Cerebellar nuclear complex (tissue), 1 donor: ENCODE results near the gene MOBP.
"Not testable (repeated sequence)": the region's sequence is repeated elsewhere in the genome, so short reads cannot be mapped to it uniquely, and the experiment has no call there.

Experiments used
- DNase-seq, 2 experiments: peaks; one replicate each; lab custom pipeline; 2025; lab: John Stamatoyannopoulos, UW

MOBP gene, protein sequence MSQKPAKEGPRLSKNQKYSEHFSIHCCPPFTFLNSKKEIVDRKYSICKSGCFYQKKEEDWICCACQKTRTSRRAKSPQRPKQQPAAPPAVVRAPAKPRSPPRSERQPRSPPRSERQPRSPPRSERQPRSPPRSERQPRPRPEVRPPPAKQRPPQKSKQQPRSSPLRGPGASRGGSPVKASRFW

GRCh38 chr3:39467394-39468107 is at the start of gene MOBP:
Gene MOBP, plus strand, starts transcription at chr3:39467680. Its CDS starts 34,390 bp downstream, at chr3:39502070.
- DNase-seq, result no peak

DNA sequence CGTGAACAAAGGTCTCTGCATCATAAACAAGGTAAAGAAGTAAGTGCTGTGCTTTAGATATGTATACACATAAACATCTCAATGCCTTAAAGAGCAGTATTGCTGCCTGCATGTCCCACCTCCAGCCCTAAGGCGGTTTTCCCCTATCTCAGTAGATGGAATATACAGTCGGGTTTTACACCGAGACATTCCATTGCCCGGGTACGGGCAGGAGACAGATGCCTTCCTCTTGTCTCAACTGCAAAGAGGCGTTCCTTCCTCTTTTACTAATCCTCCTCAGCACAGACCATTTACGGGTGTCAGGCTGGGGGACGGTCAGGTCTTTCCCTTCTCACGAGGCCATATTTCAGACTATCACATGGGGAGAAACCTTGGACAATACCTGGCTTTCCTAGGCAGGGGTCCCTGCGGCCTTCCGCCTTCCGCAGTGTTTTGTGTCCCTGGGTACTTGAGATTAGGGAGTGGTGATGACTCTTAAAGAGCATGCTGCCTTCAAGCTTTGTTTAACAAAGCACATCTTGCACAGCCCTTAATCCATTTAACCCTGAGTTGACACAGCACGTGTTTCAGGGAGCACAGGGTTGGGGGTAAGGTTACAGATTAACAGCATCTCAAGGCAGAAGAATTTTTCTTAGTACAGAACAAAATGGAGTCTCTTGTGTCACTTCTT is 48.8 kb upstream of the MOBP start:
- DNase-seq, result not testable (repeated sequence)

DNA sequence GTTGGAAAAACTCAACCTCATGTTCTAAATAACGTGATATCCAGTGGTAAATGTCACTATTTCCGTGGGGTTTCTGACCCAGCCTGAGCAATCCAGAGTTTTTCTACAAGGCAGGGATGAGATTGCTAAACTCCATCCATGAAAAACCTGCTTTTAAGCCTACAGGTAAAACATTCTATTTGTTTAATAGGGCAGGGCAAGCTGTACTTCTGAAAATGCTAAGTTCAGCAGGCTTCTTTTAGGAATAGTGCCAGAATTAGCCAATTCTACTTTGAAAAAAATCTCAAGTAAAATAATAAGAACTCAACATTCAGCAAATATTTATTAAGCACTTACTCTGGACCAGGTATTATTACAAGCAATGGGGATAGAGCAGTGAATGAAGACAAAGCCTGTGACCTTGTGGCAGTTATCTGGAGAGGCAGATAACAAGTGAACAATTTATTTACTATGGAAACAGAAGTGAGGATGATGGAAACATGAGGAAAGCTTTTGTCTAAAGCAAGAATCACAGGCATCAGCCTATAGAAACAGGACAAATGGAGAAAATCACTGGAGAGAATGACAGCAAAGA is 47.7 kb upstream of the MOBP start:
- no peak for DNase-seq

- no peak for DNase-seq
Observed at GRCh38 chr3:39420543-39420942, 46.9 kb upstream of the MOBP start.

- no peak for DNase-seq
Observed at GRCh38 chr3:39423436-39423970, 44.0 kb upstream of the MOBP start.

DNA sequence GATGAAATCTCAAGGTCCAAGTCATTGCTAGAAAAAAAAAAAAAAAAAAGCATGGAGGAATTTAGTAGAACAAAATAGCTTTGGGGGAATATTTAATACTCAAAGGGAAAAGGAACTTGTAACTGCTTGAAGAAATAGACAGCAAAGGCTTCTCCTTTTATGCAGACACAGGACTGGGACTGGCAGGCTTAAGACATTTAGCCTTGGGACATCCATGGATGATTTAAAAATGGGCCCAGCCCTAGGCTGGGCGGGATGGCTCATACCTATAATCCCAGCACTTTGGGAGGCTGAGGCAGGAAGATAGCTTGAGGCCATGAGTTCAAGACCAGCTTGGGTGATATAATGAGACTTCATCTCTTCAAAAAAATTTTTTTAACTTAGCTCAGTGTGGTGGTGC is 41.2 kb upstream of the MOBP start:
- no peak for DNase-seq

GRCh38 chr3:39427506-39427905 is 40.0 kb upstream of the MOBP start:
- no peak for DNase-seq

- DNase-seq, result no peak
Observed at GRCh38 chr3:39428745-39429201, 38.7 kb upstream of the MOBP start.

GRCh38 chr3:39429466-39429865 is 38.0 kb upstream of the MOBP start:
- no peak for DNase-seq

- DNase-seq, result no peak
Observed at GRCh38 chr3:39432342-39432741, 35.1 kb upstream of the MOBP start.

- DNase-seq, result no peak
Observed at GRCh38 chr3:39433642-39434041, 33.8 kb upstream of the MOBP start.

DNA sequence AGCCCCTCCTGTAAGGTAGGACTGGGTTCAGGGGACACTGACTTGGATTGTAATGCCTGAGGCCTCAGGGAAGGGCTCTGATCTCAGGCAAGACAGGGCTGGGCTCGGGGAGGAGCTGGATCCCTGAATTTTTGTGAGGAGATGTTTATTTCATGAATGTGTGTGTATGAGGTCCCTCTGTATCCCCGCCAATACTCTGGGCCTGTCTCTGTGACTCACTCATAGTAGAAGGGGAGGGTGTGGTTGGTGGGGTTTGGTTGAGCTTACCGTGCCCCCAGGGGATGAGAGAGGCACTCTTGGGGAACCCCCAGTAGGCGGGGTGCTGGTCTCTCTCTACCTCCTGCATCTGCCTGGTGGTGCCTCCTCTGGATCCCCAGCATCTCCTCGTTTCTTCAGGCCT is 32.9 kb upstream of the MOBP start:
- no peak for DNase-seq

DNA sequence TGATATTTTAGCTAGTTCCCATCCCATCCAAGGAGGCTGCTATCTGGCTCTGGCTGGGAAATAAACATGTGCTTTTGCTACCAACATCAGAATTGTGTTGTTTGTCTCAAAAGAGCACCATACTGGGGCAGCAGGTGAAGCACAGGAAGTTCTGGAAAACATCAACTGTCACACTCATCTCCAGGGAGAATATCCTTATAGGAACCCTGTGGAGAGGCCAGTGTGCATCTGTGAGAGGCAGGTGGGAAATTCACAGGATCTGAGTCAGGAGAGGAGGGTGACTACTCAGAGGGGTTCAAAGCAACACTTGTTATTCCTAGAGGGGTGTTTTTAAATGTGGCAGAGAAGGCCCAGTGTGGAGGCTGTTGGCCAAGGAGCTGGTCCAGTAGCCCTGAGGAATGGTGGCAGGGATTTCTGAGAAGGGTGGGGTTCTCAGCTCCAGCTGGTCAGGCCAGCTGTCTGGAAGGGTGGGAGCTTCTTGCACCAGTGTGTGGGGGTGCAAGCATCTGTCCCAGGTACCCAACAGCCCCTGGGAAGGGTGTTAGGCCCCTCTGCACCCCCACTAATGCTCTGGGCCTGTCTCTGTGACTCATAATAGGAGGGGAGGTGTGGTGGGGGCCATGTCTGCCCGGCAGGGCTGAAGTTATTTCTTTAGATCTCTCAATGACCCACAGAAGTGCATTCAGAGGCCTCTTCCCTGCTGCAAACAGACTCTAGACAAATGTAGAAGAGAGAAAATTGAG is 32.3 kb upstream of the MOBP start:
- DNase-seq, result no peak

GRCh38 chr3:39438880-39439279 is 28.6 kb upstream of the MOBP start:
- DNase-seq, result no peak

DNA sequence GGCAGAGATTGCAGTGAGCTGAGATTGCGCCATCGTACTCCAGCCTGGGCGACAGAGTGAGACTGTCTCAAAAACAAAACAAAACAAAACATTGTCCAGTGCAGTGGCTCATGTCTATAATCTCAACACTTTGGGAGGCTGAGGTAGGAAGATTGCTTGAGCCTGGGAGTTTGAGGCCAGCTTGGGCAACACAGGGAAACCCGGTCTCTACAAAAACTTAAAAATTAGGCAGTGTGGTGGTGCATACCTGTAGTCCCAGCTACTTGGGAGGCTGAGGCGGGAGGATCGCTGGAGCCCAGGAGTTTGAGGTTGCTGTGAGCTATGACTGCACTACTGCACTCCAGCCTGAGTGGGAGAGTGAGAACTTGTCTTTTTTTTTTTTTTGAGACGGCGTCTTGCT is 27.2 kb upstream of the MOBP start:
- DNase-seq, result no peak

DNA sequence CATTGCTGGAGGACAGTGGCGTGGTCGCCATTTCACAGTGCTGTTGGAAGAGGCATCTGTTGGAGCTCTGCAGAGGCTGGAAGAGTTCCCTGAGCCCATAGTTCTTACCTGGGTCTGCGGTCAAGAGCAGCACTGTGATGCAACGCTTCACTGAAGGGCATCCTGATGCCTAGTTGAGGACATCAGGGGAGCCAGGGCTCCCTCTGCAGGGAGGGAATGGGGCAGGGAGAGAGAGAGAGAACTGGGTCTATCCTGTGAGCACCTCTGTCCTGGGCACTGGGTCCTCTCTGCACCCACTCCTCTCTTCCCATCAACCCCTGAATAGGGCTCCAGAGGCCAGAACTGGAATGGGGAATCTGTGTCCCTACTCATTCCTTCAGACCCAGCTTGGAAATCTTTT is 23.9 kb upstream of the MOBP start:
- DNase-seq, result no peak

DNA sequence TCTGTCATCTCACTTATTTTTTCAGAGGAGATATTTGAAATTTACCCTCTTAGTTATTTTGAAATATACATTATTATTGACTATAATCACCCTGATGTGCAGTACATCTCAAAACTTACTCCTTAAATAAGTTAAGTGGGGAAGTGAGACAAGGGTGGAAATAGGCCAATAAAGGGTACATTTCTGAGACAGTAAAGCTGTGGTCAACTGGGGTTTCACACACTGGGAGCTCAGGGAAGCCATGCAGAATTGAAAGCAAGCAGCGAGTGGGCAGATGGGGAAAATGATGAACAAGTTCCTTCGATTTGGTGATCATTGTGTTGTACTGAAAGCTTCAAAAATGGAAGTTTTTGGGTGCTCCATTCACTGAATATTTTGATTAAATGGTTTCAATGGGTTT is 21.6 kb upstream of the MOBP start:
- no peak for DNase-seq

DNA sequence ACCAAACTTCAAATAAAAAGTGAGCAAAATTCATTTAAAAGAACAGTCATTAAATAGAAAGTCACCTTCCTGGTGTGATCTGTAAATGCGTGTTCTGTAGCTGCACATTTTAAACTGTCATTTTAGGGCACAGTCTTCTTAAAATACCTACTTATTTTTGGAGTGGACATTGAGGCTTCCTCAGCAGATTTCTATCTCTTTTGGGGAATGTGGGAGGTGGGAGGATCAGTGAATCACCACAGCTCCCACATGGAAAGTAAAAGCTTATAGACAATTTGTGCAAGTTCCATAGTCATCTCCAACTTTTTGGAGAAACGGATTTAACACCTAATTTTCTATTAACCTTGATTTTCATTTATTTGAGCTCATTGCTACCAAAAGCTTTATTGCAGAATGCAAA is 21.0 kb upstream of the MOBP start:
- no peak for DNase-seq

DNA sequence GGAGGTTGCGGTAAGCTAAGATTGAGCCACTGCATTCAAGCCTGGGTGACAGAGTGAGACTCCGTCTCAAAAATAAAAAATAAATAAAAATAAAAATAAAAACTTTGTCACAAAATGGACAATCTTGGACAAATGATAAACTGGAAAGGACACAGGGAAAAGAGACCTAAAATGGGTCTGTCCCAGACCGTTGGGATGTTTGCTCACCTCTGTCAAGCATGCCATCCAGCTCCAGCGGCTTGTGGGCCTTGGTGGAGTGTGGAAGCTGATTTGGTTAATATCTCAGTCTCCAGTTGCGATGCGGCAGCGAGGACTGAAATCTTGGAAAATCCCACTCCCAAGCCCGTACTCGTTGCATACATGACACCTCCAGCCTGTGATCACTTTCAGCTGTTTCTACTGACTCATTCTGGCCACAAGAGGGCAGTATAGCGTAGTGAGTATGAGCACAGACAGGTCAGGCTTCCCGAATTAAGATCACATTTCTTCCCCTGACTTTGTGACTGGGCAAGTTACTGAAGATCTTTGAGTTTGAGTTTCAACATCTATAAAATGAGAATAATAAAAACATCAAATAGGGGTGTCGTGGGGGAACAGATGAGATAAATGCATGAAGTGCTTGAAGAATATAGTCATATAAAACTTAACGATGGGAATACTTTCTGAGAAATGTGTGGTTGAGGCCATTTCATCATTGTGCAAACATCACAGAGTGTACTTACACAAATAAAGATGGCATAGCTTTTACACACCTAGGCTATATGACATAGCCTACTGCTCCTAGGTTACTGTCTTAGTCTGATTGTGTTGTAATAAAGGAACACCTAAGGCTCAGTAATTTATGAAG is 19.6 kb upstream of the MOBP start:
- peak in 1 of 2 experiments; percentile 31 for DNase-seq

DNA sequence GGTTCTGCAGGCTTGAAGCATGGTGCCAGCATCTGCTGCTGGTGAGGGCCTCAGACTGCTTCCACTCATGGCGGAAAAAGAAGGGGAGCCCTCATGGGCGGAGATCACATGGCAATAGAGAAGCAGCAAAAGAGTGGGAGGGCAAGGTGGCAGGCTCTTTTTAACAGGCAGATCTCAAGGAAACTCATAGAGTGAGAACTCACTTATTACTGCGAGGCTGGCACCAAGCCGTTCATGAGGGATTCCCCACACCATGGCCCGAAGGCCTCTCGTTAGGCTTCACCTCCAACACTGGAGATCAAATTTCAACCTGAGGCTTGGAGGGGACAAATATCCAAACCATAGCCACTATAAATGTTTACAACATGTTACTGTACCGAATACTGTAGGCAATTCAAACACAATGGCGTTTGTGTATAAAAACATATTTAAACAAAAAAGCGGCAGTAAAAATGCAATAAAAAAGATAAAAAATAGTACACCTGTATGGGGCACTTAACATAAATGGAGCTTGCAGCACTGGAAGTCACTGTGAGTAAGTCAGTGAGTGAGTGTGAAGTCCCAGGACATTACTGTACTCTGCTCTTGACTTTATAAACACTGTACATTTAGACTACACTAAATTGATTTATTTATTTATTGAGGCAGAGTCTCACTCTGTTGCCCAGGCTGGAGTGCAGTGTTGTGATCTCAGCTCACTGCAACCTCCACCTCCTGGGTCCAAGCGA is 18.8 kb upstream of the MOBP start:
- no peak for DNase-seq
